ENCODE data around the gene CFAP161.

CFAP161 gene

GRCh38 chr15:81095690-81096365 is 38.2 kb upstream of the CFAP161 start:
- Histone ChIP-seq H3K4me2 (ENCODE audit: low read depth, low read length, poor library complexity, severe bottlenecking) (no peak overlapping the region), H3K9ac (ENCODE audit: low read depth, low read length, poor library complexity, severe bottlenecking) (no peak overlapping the region), H3K27me3 (ENCODE audit: insufficient read depth, low read length, poor library complexity, severe bottlenecking) (no peaks in the 10 kb centered on the region), H3K4me3 (ENCODE audit: low read length, poor library complexity, severe bottlenecking) (no peak overlapping the region), H4K20me1 (ENCODE audit: insufficient read depth, low read length, poor library complexity, severe bottlenecking) (no peaks in the 10 kb centered on the region), H3F3A (ENCODE audit: low read depth) (no peaks in the 10 kb centered on the region), H3K36me3 (ENCODE audit: insufficient read depth, low read length) (no peaks in the 10 kb centered on the region), H3K9me3 (ENCODE audit: insufficient read depth, low read depth, low read length) (no peaks in the 10 kb centered on the region), H2AFZ (ENCODE audit: low read length) (no peak overlapping the region), H3K9me2 (replicated peaks; ENCODE audit: low read depth, low read length) (no peaks in the 10 kb centered on the region), H3K4me1 (ENCODE audit: insufficient read depth, low read length, poor library complexity, severe bottlenecking) (peaks cover 19% of the 10 kb centered on the region), H3K79me2 (ENCODE audit: insufficient read depth, low read length) (no peaks in the 10 kb centered on the region)
- TF ChIP-seq CTCF (conservative IDR thresholded peaks at IDR 0.05; ENCODE audit: low read length) (no peak), EZH2phosphoT487 (IDR thresholded peaks at IDR 0.05; ENCODE audit: borderline replicate concordance) (no peak)

- Histone ChIP-seq H3K27me3 (ENCODE audit: insufficient read depth, low read length, poor library complexity, severe bottlenecking) (no peaks in the 10 kb centered on the region), H2AFZ (ENCODE audit: low read length) (no peak overlapping the region), H3F3A (ENCODE audit: low read depth) (no peaks in the 10 kb centered on the region), H3K79me2 (ENCODE audit: insufficient read depth, low read length) (no peaks in the 10 kb centered on the region), H3K9me2 (replicated peaks; ENCODE audit: low read depth, low read length) (no peaks in the 10 kb centered on the region), H3K36me3 (ENCODE audit: insufficient read depth, low read length) (no peaks in the 10 kb centered on the region), H4K20me1 (ENCODE audit: insufficient read depth, low read length, poor library complexity, severe bottlenecking) (no peaks in the 10 kb centered on the region), H3K9ac (ENCODE audit: low read depth, low read length, poor library complexity, severe bottlenecking) (no peak overlapping the region), H3K9me3 (ENCODE audit: insufficient read depth, low read depth, low read length) (no peaks in the 10 kb centered on the region), H3K4me2 (ENCODE audit: low read depth, low read length, poor library complexity, severe bottlenecking) (no peak overlapping the region), H3K4me3 (ENCODE audit: low read length, poor library complexity, severe bottlenecking) (no peak overlapping the region), H3K4me1 (ENCODE audit: insufficient read depth, low read length, poor library complexity, severe bottlenecking) (peaks cover 19% of the 10 kb centered on the region)
- no peak for TF ChIP-seq CTCF (conservative IDR thresholded peaks at IDR 0.05; ENCODE audit: low read length)
These were observed 37.7 kb upstream of the CFAP161 start for GRCh38 chr15:81096398-81096797.

GRCh38 chr15:81097116-81097889 is 36.8 kb upstream of the CFAP161 start:
- H3K79me2 ChIP-seq (ENCODE audit: insufficient read depth, low read length), result no peaks in the 10 kb centered on the region
- H3K4me3 ChIP-seq (ENCODE audit: low read length, poor library complexity, severe bottlenecking), result no peak overlapping the region
- H3K36me3 ChIP-seq (ENCODE audit: insufficient read depth, low read length), result no peaks in the 10 kb centered on the region
- H2AFZ ChIP-seq (ENCODE audit: low read length), result no peak overlapping the region
- no peaks in the 10 kb centered on the region for H3K27me3 ChIP-seq (ENCODE audit: insufficient read depth, low read length, poor library complexity, severe bottlenecking)
- no peak for TF ChIP-seq EZH2phosphoT487 (IDR thresholded peaks at IDR 0.05; ENCODE audit: borderline replicate concordance)
- no peak for TF ChIP-seq CTCF (conservative IDR thresholded peaks at IDR 0.05; ENCODE audit: low read length)
- H3K9me3 ChIP-seq (ENCODE audit: insufficient read depth, low read depth, low read length), result no peaks in the 10 kb centered on the region
- no peaks in the 10 kb centered on the region for H4K20me1 ChIP-seq (ENCODE audit: insufficient read depth, low read length, poor library complexity, severe bottlenecking)
- no peak overlapping the region for H3K9ac ChIP-seq (ENCODE audit: low read depth, low read length, poor library complexity, severe bottlenecking)
- no peak overlapping the region for H3K4me2 ChIP-seq (ENCODE audit: low read depth, low read length, poor library complexity, severe bottlenecking)
- H3K4me1 ChIP-seq (ENCODE audit: insufficient read depth, low read length, poor library complexity, severe bottlenecking), result peaks cover 15% of the 10 kb centered on the region
- H3K9me2 ChIP-seq (replicated peaks; ENCODE audit: low read depth, low read length), result no peaks in the 10 kb centered on the region
- no peaks in the 10 kb centered on the region for H3F3A ChIP-seq (ENCODE audit: low read depth)

Data from Loucy (cell line).